GM18517 (cell line): Measurements from ENCODE around the gene LAMA3.

Experiments
- ATAC-seq: cut with Tn5 transposase; IDR thresholded peaks from one replicate; pipeline ENCODE4 v1.9.1; 2021; ENCODE audit warnings: mild to moderate bottlenecking, moderate library complexity; ENCODE audit not compliant: unreplicated experiment

Gene LAMA3

GRCh38 chr18:23964282-23965238 is 275.3 kb downstream of the LAMA3 start:
- no peak for ATAC-seq

GRCh38 chr18:23966909-23967308 is 277.7 kb downstream of the LAMA3 start:
- ATAC-seq, result no peak

GRCh38 chr18:23967321-23968089 is 278.3 kb downstream of the LAMA3 start:
- peak; percentile 62 for ATAC-seq

GRCh38 chr18:23968638-23969604 is 279.7 kb downstream of the LAMA3 start:
- ATAC-seq, result no peak

GRCh38 chr18:23969664-23970063 is 280.4 kb downstream of the LAMA3 start:
- no peak for ATAC-seq

GRCh38 chr18:23970161-23971096 is 281.2 kb downstream of the LAMA3 start:
- no peak for ATAC-seq

- no peak for ATAC-seq
These were observed 281.8 kb downstream of the LAMA3 start for GRCh38 chr18:23971097-23971440.

- ATAC-seq, result no peak
These were observed 282.5 kb downstream of the LAMA3 start for GRCh38 chr18:23971666-23972230.

GRCh38 chr18:23972453-23972852 is 283.2 kb downstream of the LAMA3 start:
- ATAC-seq, result no peak

- no peak for ATAC-seq
These were observed 287.9 kb downstream of the LAMA3 start for GRCh38 chr18:23977103-23977502.

- no peak for ATAC-seq
These were observed 288.6 kb downstream of the LAMA3 start for GRCh38 chr18:23977719-23978483.

- ATAC-seq, result no peak
These were observed 292.2 kb downstream of the LAMA3 start for GRCh38 chr18:23981369-23981980.

GRCh38 chr18:23982155-23983079 is 293.2 kb downstream of the LAMA3 start:
- ATAC-seq, result no peak

- ATAC-seq, result no peak
These were observed 293.9 kb downstream of the LAMA3 start for GRCh38 chr18:23983112-23983511.

GRCh38 chr18:23986600-23987359 is 297.5 kb downstream of the LAMA3 start:
- peak; percentile 69 for ATAC-seq
